HG03469 (cell line): Measurements from ENCODE around the gene GGA1.
"Not testable (repeated sequence)": the region's sequence is repeated elsewhere in the genome, so short reads cannot be mapped to it uniquely, and the experiment has no call there.

ENCODE experiments used
- ATAC-seq: cut with Tn5 transposase; IDR thresholded peaks from one replicate; pipeline ENCODE4 v1.9.1; 2021; ENCODE audit warnings: mild to moderate bottlenecking, moderate library complexity, moderate number of reproducible peaks; ENCODE audit not compliant: unreplicated experiment

GGA1 gene

DNA sequence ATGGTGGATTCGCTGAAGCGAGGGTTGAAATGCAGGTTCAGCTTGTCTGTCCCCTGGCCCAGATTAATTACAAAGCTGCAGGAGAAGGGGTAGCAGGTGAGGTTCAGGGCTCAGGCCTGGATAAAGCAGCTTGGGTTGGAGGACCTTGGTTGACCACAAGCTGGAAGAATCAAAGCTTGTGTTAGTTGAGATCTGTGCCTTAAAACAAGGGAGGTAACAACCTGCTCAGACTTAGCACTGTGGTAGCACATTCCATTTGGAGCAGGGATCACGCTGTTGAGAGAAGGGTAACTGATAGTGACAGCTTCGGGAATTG lies 38.0 kb upstream of the GGA1 start:
- no peak for ATAC-seq

DNA sequence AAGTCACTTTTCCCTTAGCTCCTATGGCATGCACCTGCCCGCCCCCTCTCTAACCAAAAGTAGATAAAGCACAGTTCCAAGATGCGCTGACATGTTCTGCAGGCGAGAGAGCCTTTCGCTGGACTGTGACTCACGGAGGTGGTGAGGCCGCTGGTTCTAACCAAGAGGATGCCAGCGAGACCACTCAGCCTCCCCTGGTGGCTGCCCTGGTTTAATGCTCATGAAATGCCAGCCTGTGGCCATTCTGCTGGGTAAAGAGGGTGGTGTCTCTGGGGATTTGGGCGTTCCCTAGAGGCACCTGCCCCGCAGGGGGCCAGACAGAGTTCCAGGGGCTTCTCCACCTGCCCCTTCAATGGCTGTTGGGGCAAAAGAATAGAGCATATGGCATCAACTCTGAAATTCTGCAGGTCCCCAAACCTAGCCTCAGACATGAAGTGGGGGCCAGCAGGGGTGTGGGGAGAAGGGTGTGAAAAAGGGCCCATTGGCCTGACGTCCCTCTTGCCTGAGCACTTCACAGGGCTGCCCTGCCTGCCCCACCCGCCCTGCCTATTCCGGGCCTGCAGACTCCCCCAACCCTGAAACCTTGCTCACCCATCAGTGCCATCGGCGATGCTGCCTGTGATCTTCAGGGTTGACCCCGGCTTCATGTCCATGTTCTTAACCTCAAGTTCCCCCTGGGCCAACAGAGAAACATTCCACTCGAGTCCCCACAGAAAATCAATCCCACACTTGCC lies 37.2 kb upstream of the GGA1 start:
- ATAC-seq = no peak

DNA sequence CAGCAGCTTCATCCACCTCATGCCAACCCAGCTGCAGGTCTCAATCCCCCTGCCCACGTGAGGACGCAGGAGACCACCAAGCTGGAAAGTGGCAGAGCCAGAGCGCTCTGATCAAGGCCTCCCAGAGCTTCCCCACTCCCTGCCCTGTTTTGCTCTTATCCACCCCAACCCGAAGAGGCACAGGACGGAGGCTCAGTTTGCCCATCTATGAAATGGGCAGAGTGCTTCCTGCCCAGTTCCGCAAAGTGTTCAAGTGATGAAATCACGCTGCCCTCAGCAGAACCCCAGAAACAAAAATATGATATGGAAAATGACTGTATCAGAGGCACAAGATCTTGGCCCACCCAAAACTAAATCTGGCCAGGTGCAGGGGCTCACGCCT lies 36.7 kb upstream of the GGA1 start:
- ATAC-seq = no peak

DNA sequence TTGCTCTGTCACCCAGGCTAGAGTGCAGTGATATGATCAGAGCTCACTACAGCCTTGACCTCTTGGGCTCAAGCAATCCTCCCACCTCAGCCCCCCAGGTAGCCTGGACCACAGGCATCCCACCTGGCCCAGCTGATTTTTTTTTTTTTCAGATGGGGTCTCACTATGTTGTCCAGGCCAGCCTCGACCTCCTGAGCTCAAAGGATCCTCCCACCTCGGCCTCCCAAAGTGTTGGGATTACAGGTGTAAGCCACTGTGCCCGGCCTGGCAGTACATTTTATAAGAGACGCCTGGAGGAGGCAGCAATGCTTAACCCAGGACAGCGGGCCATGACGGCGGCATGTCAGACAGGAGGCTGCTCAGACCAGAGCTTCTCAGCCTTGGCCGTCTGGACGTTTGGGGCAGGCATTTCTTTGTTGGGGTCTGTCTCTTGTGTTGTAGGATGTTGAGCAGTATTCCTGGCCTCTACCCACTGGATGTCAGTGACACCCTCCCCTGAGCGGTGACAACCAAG lies 33.1 kb upstream of the GGA1 start:
- no peak for ATAC-seq

DNA sequence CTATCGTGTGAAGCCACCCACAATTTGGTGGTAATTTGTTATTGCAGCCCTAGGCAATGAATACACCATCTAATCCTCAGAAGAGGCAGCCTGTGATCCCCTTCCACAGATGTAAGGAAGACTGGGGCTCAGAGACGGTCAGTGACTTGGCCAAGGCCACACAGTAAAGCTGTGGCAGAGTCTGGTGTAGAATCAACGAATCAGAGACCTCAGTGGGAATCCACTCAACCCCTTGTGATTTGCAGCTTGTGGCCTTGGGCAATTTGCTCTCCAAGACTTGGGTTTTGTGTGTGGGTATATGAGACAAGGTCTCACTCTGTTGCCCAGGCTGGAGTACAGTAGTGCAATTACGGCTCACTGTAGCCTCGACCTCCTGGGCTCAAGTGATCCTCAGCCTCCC lies 30.6 kb upstream of the GGA1 start:
- no peak for ATAC-seq

DNA sequence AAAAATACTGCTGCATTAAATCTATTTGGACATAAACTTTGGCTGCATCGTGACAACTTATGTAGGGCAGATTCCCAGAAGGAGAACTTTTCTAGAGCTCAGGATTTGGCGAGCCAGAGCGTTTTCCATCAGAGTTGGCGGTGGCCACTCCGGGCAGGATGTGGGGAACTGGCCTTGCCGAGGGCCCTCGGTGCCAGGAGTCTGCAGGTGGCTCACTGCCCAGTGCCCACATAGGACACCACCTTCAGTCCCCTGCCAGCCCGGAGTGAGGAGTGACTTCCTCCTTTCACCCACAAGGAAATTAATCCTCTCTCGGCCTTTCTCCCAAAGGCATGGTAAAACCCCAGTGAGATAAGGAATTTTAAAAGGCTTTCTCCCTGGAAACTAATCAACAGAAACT lies 27.1 kb upstream of the GGA1 start:
- ATAC-seq = no peak

DNA sequence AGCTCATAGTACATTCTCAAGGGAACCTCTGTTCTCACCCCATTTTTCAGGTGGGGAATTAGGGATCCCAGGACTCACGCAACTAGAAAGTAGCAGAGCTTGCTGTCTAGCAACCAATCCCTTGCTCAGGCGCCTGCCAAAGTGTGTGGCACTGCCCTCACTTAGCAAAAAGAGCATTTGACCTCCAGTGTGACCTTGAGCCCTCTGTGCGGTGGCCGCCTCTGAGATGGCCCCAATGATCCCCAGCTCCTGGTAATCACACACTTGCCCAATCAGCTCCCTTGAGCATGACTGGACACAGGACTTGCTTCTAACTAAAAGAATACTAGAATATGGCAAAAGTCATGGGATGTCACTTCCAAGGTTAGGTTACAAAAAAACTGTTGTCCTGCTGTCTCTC lies 26.1 kb upstream of the GGA1 start:
- no peak for ATAC-seq

DNA sequence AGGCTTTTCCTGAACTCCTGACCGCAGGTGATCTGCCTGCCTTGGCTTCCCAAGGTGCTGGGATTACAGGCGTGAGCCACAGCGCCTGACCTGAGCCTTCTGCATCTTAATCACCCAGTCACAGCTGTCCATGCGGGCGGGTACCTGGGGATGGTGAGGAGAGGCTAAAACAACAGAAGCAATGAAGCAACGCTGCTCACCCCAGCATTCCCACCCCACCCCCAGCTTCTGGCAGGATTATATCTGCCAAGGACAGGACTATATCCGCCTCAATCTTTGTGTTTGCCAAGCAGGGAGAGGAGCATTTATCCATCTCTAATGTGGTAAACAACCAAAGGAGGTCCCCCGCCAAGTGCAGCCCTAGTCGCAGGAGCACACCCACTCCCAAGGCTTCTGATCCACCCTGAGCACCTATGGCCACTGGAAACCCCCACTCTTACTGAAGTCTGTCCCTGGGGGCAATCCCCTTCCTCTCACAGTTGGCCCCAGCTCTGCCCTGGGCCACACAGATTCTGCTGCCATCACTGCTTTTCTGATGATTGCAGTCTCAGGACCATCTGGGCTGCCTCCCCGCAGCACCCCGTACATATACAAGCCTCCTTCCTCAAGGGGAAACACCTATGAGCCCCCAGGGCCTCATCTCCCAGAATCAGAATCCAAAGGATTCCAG lies 20.0 kb upstream of the GGA1 start:
- ATAC-seq = no peak

DNA sequence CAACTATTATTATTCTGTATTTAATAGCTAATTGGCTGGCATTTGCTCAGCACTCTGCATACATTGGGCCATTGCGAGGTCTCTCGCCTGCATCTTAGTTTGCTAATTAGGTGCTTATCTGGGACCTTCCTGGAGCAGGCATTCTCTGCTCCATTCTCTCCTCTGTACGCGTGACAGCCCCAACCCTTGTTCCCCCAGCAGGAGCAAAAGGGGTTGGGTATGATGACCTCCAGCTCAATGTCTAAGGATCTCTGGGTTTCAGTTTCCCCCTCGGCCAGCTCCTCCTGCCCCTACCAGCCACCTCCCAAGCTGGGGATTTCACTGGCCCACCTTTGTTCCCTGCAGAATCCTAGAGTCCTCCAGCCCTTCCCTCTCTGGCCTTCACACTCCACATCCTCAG lies 19.0 kb upstream of the GGA1 start:
- no peak for ATAC-seq

DNA sequence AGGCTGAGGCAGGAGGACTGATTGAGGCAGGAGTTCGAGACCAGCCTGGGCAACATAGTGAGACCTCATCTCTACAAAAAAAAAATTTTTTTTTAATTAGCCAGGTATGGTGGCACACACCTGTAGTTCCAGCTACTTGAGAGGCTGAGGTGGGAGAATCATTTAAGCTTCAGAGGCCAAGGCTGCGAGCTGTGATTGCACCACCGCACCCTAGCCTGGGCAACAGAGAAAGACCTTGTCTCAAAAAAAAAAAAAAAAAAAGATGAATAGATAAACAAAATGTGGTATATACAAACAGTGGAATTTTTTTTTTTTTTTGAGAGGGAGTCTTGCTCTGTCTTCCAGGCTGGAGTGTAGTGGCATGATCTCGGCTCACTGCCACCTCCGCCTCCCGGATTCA lies 17.6 kb upstream of the GGA1 start:
- ATAC-seq = not testable (repeated sequence)

DNA sequence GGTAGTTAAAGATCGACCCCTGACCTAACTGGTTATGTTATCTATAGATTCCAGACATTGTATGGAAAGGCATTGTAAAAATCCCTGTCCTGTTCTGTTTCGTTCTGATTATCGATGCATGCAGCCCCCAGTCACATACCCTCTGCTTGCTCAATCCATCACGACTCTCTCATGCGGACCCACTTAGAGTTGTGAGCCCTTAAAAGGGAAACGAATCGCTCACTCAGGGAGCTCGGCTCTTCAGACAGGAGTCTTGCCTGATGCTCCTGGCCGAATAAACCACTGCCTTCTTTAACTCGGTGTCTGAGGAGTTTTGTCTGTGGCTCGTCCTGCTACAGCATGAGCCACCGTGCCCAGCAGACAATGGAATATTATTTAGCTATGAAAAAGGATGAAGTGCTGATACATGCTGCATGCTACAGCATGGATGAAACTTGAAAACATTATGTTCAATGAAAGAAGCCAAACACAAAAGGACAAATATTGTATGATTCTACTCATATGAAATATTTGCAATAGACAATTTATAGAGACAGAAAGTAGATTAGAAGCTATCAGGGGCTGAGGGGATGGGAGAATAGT lies 16.7 kb upstream of the GGA1 start:
- no peak for ATAC-seq

DNA sequence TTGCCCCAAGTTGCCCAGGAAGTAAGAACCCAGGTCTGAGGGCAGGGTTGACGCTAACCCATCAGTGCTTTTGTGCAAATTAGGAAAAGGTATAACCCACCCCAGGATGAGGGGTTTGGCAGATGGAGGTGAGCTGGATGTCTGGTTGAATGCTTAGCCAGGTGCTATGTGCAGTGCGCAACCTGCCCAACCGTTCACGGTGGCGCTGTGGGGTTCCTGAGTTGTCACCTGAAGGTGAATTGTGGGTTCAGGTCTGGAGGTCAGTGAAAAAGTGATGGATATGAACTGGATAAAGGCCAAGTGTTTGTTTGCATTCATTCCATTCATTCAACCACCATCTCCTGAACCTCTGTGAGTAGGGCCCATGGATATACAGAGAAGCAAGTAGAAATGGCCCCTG lies 14.4 kb upstream of the GGA1 start:
- ATAC-seq = no peak

DNA sequence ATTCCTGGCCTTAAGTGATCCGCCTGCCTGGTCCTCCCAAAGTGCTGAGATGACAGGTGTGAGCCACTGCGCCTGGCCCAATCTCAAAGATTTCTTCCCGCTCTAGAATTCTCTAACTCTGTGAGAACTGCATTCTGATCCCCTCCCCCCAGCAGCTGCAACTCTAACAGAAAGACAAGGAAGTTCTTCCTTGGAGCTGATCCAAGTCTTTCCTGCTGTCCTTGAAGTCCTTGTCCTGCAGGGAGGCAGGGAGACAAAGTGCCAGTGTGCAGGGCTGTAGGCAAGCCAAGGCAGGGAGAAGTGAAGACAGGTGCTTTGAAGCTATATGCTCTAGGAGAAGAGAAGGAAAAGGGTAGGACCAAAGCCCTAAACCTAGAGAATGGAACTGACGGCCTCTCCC lies 9.5 kb upstream of the GGA1 start:
- ATAC-seq = no peak

DNA sequence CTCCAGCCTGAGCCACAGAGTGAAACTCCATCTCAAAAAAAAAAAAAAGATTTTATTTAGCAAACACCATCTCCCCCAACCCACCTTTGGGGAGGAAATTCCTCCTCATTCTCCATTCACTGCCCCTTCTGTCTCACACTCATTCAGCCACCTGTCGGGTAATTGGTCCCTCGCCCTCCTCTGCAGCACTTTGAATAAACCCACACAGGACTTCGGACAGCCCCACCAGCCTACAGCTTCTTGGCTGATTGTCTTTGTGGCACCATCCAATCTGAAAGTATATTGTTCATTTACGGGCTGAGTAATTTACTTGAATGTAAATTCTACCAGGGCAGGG lies 7.5 kb upstream of the GGA1 start:
- no peak for ATAC-seq

DNA sequence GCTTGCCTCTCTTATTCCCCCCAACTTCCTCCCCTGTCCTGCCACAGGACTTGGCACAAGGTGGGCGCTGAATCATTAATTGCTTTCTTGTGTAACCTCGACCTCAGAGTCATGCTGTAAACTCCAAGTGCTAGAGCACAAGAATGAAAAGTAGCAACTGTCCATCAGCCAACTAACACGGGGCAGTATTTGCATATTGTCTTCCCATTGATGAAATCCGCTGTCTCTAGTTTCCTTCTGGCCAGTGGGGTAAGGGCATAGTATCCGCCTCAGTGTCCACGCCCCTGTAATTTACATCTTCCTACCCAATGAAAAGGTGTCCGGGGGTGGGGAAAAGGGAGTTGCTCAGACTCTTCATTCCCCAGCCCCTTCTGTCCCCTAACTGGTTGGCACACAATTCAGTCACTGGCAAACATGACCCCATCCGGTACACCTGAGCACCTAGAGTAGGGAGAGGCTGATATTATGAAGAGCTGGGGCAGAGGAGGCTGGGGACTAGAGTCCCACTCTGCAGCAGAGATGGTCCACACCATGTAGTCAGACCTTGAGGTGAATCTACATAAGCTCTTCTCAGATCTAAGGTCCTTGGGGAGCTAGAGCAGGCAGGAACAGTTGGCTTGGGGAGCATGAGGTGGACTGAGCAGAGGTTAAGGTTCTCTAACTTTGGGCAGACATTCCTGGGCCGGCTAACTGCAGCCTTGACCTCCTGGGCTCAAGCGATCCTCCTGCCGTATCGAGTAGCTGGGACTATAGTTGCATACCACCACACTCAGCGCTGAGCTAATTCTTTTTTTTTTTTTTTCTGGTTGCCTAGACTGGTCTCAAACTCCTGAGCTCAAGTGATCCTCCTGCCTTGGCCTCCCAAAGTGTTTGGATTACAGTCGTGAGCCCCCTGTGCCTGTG lies 6.8 kb upstream of the GGA1 start:
- no peak for ATAC-seq

DNA sequence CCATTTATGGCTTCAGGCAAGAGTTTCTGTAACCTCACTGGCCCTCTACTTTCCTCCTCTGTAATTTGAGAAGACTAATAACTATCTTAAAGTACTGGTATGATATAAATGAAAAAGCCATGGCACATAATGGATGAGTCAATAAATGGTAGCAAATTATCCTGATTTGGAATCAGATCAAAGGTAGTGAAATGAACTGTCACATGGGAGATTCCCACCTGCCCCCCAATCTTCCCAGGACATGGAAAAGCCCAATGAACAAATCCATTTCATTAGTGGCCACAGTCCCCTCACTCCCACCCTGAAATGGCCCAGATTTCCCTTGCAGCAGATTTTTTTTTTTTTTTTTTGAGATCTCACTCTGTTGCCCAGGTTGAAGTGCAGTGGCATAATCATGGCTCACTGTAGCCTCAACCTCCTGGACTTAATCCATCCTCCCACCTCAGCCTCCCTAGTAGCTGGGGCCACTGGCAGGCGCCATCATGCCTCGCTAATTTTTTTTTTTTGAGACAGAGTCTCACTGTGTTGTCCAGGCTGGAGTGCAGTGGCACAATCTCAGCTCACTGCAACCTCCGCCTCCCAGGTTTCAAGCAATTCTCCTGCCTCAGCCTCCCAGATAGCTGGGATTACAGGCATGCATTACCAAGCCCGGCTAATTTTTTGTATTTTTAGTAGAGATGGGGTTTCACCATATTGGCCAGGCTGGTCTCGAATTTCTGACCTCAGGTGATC lies 5.9 kb upstream of the GGA1 start:
- ATAC-seq = not testable (repeated sequence)

DNA sequence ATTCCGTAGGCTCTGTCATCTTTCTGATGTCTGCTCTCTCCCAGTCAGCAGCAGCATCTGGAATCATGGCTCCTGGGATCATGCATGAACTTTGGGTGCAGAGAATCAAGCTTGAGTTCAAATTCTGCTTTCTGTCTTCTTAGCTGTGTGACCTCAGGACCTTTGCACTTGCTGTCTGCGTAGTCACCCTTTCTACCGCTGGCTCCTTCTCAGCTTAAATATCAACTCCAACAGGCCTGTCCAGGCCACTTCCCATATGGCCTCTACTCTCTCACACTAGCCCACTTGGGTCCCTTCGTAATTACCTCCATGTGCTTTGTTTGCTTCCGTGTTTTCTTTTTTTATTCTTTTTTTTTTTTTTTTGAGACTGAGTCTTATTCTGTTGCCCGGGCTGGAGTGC lies 4.6 kb upstream of the GGA1 start:
- no peak for ATAC-seq

DNA sequence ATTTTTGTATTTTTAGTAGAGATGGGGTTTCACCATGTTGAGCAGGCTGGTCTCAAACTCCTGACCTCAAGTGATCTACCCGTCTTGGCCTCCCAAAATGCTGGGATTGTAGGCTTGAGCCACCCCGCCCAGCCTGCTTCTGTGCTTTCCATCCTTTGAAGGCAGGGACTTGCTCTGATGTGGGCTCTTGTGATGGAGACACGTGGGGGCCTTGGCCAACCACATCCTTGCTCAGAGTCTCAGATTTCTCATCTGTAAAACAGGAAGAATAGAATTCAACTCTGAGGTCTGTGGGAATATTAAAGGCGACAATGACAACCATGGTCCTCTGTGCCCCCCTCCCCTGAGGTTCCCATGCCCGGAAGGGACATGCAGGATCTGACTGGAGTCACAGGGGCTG lies 3.8 kb upstream of the GGA1 start:
- no peak for ATAC-seq

DNA sequence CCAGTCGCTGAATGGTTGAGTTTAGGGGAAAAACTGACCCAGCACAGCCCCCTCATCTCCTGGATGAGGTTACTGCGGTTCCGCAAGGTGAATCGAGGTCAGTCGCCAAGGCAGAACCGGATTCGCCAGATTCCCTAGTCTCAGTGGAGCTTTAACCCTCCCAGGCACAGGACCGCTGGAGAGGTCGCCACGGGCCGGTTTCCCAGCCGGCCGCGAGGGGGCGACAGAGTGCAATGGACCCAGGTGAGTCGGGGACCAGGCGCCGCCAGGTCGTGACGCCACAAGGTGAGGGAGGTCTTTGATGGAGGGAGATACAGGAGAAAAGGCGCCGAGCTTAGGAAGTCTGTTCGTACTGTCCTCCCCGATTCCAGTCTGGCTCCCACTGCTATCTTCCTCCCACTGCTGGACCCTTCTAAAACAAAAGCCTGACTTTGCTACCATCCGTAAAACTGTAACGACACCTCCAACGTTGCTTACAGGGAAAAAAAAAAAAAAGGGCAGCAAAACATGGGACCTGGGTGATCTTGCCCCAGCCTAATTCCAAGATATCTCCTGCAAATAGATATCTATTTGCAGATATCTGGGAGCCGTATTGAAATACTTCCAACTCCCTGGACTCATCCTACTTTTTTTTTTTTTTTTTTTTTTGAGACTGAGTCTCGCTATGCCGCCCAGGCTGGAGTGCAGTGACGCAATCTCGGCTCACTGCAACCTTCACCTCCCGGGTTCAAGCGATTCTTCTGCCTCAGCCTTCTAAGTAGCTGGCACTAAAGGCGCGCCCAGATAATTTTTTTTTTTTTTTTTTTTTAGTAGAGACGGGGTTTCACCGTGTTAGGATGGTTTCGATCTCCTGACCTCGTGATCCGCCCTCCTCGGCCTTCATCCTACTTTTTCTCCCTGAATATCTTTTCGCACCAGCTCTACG lies 1.4 kb upstream of the GGA1 start:
- no peak for ATAC-seq

DNA sequence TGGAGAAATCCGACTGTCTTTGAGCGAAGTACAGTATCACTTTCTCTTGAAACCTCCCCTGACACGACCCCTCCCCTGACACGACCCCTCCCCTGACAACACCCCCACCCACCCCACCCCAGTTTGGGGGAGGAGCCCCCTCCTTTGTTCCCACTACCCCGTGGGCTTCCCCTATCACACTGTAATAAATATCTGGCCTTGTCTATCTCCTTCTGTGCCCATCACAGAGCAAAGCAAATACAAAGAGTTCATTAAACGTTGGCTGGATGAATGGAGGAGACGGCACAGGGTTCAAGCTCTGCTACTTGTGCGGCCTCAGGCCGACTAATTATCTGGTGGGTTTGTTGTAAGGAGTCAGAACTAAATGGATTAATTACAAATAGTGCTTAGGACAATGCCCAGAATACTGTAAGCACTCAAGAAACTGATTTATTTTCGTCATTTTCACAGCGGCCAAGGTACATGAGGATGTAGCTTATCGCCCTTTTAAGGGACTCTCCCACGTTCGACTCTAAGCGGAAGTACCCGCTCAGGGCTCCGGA lies 628 bp upstream of the GGA1 start:
- no peak for ATAC-seq
